ENCODE results near the gene COX6B1.

Gene COX6B1

DNA sequence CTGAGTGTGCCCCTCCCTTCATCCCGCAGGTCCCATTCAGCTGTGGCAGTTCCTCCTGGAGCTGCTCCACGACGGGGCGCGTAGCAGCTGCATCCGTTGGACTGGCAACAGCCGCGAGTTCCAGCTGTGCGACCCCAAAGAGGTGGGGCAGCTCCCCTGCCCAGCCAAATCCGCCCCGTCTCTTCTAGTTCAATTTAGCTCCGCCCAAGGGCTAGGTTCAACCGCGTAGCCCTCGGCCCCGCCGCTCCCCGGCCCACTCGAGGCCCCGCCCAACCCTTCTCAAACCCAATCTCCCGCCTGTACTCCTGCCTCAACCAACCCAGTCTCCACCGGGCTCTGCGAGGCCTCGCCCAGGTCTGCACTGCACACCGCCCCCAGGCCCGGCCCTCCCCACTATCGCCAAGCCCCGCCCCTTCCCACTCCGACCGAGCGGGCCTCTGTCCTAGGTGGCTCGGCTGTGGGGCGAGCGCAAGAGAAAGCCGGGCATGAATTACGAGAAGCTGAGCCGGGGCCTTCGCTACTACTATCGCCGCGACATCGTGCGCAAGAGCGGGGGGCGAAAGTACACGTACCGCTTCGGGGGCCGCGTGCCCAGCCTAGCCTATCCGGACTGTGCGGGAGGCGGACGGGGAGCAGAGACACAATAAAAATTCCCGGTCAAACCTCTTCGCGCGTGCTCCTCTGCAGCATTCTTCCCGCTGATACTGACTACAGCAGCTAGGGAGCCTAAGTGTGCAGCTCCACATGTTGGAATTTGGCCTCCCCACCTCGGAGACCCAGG is 3.7 kb upstream of the COX6B1 start (continued):
- no peak; the same call in 1 of the 2 replicates for TF ChIP-seq ZNF660 (tag by site-specific recombination; IDR thresholded peaks at IDR 0.05)
- TF ChIP-seq ZNF585B (tag by site-specific recombination; IDR thresholded peaks at IDR 0.05), result no peak
- TF ChIP-seq, protein P1, sequence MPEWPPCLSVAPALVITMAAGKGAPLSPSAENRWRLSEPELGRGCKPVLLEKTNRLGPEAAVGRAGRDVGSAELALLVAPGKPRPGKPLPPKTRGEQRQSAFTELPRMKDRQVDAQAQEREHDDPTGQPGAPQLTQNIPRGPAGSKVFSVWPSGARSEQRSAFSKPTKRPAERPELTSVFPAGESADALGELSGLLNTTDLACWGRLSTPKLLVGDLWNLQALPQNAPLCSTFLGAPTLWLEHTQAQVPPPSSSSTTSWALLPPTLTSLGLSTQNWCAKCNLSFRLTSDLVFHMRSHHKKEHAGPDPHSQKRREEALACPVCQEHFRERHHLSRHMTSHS (tag by site-specific recombination; IDR thresholded peaks at IDR 0.05), result no peak
- TF ChIP-seq, protein P2, sequence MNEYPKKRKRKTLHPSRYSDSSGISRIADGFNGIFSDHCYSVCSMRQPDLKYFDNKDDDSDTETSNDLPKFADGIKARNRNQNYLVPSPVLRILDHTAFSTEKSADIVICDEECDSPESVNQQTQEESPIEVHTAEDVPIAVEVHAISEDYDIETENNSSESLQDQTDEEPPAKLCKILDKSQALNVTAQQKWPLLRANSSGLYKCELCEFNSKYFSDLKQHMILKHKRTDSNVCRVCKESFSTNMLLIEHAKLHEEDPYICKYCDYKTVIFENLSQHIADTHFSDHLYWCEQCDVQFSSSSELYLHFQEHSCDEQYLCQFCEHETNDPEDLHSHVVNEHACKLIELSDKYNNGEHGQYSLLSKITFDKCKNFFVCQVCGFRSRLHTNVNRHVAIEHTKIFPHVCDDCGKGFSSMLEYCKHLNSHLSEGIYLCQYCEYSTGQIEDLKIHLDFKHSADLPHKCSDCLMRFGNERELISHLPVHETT (tag by site-specific recombination; IDR thresholded peaks at IDR 0.05), result no peak
- TF ChIP-seq ZNF10 (tag by site-specific recombination; IDR thresholded peaks at IDR 0.05), result no peak
- peak; percentile 39; the same call in 1 of the 2 replicates for TF ChIP-seq ZBTB17 (tag by site-specific recombination; IDR thresholded peaks at IDR 0.05)
- TF ChIP-seq, protein P3, sequence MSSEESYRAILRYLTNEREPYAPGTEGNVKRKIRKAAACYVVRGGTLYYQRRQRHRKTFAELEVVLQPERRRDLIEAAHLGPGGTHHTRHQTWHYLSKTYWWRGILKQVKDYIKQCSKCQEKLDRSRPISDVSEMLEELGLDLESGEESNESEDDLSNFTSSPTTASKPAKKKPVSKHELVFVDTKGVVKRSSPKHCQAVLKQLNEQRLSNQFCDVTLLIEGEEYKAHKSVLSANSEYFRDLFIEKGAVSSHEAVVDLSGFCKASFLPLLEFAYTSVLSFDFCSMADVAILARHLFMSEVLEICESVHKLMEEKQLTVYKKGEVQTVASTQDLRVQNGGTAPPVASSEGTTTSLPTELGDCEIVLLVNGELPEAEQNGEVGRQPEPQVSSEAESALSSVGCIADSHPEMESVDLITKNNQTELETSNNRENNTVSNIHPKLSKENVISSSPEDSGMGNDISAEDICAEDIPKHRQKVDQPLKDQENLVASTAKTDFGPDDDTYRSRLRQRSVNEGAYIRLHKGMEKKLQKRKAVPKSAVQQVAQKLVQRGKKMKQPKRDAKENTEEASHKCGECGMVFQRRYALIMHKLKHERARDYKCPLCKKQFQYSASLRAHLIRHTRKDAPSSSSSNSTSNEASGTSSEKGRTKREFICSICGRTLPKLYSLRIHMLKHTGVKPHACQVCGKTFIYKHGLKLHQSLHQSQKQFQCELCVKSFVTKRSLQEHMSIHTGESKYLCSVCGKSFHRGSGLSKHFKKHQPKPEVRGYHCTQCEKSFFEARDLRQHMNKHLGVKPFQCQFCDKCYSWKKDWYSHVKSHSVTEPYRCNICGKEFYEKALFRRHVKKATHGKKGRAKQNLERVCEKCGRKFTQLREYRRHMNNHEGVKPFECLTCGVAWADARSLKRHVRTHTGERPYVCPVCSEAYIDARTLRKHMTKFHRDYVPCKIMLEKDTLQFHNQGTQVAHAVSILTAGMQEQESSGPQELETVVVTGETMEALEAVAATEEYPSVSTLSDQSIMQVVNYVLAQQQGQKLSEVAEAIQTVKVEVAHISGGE (tag by site-specific recombination; conservative IDR thresholded peaks at IDR 0.05; ENCODE audit: low read depth), result no peak; the same call in 1 of the 2 replicates
- TF ChIP-seq ZNF555 (tag by site-specific recombination; conservative IDR thresholded peaks at IDR 0.05), result no peak
- TF ChIP-seq ZNF558 (tag by site-specific recombination; IDR thresholded peaks at IDR 0.05), result no peak
- TF ChIP-seq ZBTB1 (tag by site-specific recombination; IDR thresholded peaks at IDR 0.05), result no peak
- TF ChIP-seq, protein P4, sequence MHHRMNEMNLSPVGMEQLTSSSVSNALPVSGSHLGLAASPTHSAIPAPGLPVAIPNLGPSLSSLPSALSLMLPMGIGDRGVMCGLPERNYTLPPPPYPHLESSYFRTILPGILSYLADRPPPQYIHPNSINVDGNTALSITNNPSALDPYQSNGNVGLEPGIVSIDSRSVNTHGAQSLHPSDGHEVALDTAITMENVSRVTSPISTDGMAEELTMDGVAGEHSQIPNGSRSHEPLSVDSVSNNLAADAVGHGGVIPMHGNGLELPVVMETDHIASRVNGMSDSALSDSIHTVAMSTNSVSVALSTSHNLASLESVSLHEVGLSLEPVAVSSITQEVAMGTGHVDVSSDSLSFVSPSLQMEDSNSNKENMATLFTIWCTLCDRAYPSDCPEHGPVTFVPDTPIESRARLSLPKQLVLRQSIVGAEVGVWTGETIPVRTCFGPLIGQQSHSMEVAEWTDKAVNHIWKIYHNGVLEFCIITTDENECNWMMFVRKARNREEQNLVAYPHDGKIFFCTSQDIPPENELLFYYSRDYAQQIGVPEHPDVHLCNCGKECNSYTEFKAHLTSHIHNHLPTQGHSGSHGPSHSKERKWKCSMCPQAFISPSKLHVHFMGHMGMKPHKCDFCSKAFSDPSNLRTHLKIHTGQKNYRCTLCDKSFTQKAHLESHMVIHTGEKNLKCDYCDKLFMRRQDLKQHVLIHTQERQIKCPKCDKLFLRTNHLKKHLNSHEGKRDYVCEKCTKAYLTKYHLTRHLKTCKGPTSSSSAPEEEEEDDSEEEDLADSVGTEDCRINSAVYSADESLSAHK (tag by site-specific recombination; IDR thresholded peaks at IDR 0.05), result peak; percentile 39; the same call in 1 of the 2 replicates
- TF ChIP-seq ZNF514 (tag by site-specific recombination; IDR thresholded peaks at IDR 0.05), result no peak
- TF ChIP-seq ZNF23 (tag by site-specific recombination; IDR thresholded peaks at IDR 0.05; ENCODE audit: borderline replicate concordance), result no peak
- TF ChIP-seq ZNF138 (tag by site-specific recombination; IDR thresholded peaks at IDR 0.05; ENCODE audit: borderline replicate concordance), result no peak
- TF ChIP-seq ZNF501 (tag by site-specific recombination; IDR thresholded peaks at IDR 0.05), result peak; percentile 56; the same call in 1 of the 2 replicates
- TF ChIP-seq MZF1 (tag by site-specific recombination; IDR thresholded peaks at IDR 0.05; ENCODE audit: borderline replicate concordance), result peak; percentile 65
- TF ChIP-seq, protein P5, sequence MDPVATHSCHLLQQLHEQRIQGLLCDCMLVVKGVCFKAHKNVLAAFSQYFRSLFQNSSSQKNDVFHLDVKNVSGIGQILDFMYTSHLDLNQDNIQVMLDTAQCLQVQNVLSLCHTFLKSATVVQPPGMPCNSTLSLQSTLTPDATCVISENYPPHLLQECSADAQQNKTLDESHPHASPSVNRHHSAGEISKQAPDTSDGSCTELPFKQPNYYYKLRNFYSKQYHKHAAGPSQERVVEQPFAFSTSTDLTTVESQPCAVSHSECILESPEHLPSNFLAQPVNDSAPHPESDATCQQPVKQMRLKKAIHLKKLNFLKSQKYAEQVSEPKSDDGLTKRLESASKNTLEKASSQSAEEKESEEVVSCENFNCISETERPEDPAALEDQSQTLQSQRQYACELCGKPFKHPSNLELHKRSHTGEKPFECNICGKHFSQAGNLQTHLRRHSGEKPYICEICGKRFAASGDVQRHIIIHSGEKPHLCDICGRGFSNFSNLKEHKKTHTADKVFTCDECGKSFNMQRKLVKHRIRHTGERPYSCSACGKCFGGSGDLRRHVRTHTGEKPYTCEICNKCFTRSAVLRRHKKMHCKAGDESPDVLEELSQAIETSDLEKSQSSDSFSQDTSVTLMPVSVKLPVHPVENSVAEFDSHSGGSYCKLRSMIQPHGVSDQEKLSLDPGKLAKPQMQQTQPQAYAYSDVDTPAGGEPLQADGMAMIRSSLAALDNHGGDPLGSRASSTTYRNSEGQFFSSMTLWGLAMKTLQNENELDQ (tag by site-specific recombination; IDR thresholded peaks at IDR 0.05; ENCODE audit: low read depth), result no peak
- TF ChIP-seq ZNF292 (tag by site-specific recombination; IDR thresholded peaks at IDR 0.05; ENCODE audit: borderline replicate concordance, low read depth), result no peak
- TF ChIP-seq SCRT2 (tag by site-specific recombination; IDR thresholded peaks at IDR 0.05), result peak; percentile 60; the same call in 1 of the 2 replicates
- no peak for TF ChIP-seq ZNF791 (tag by site-specific recombination; IDR thresholded peaks at IDR 0.05)
- peak; percentile 8; the same call in 1 of the 2 replicates for TF ChIP-seq WT1 (tag by site-specific recombination; IDR thresholded peaks at IDR 0.05)
- TF ChIP-seq ZNF747 (tag by site-specific recombination; IDR thresholded peaks at IDR 0.05), result no peak
- TF ChIP-seq ZNF76 (tag by site-specific recombination; IDR thresholded peaks at IDR 0.05; ENCODE audit: borderline replicate concordance, low read depth), result peak; percentile 7; the same call in 1 of the 2 replicates
- TF ChIP-seq, protein P6, sequence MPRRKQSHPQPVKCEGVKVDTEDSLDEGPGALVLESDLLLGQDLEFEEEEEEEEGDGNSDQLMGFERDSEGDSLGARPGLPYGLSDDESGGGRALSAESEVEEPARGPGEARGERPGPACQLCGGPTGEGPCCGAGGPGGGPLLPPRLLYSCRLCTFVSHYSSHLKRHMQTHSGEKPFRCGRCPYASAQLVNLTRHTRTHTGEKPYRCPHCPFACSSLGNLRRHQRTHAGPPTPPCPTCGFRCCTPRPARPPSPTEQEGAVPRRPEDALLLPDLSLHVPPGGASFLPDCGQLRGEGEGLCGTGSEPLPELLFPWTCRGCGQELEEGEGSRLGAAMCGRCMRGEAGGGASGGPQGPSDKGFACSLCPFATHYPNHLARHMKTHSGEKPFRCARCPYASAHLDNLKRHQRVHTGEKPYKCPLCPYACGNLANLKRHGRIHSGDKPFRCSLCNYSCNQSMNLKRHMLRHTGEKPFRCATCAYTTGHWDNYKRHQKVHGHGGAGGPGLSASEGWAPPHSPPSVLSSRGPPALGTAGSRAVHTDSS (tag by site-specific recombination; IDR thresholded peaks at IDR 0.05), result no peak
- TF ChIP-seq SP2 (tag by site-specific recombination; IDR thresholded peaks at IDR 0.05), result peak; percentile 100
- no peak for TF ChIP-seq ZNF174 (tag by site-specific recombination; IDR thresholded peaks at IDR 0.05)
- peak; percentile 92 for TF ChIP-seq SP3 (tag by site-specific recombination; IDR thresholded peaks at IDR 0.05)
- TF ChIP-seq ZNF155 (tag by site-specific recombination; IDR thresholded peaks at IDR 0.05), result no peak

Data from HEK293 (cell line).